K562 (cell line): ENCODE data around the gene TTC21A. TPM values are rescaled to one million over a fixed set of nuclear protein-coding genes. Genes with fewer than 3 reads are reported as not detected.

ENCODE experiments used
- ATAC-seq: fragments of 200-7000 bp; cut with Tn5 transposase; 3 replicates; pipeline ENCODE4 v1.9.1; 2020; ENCODE audit warnings: moderate library complexity
- BruUV-seq: library from RNA; stranded (reverse); fragments of 400-500 nt; replicated peaks from 2 replicates; lab custom pipeline; 2021; lab: Mats Ljungman, UMichigan
- CTCF ChIA-PET: fragments of 300-600 bp; formaldehyde crosslinking; extraction: SDS; loops from one replicate; lab custom pipeline; 2021; ENCODE audit warnings: low intra/inter-chr PET ratio; lab: Yijun Ruan, JAX
- POLR2A ChIA-PET: fragments of 300-600, 350-650 bp; sonication (Branson Sonifier 250); formaldehyde crosslinking; extraction: SDS; loops from one replicate; lab custom pipeline; 2021; ENCODE audit warnings: antibody characterized with exemption, inconsistent platforms; lab: Yijun Ruan, JAX
- DNase-seq, 4 experiments: peaks; one replicate each; pipeline versions ENCODE4 v3.0.0 to v3.0.0-alpha.2; 2011 to 2018; ENCODE audit warnings: low spot score in 3 of 4, mixed read lengths in 3 of 4; ENCODE audit errors: extremely low read depth in 1 of 4
- FAIRE-seq: peaks from 2 replicates; lab custom pipeline; 2011; peaks lifted over from hg19 to GRCh38; lab: Jason Lieb, UNC
- H2AFZ ChIP-seq: 2 replicates; pipeline ENCODE4 v1.6.0; 2011; ENCODE audit warnings: low read depth, low read length, control low read depth, inconsistent platforms
- H3K27ac ChIP-seq: fragments of 200-600 bp; 3 replicates; pipeline ENCODE4 v1.8.0; 2011; ENCODE audit warnings: low read depth, mild to moderate bottlenecking, control low read depth, inconsistent platforms, low read length, moderate library complexity, mixed read lengths; ENCODE audit errors: extremely low read depth
- H3K27me3 ChIP-seq, 2 experiments: fragments of 300-600 bp in 1 of 2; 2 replicates in 1 of 2; 3 replicates in 1 of 2; pipeline versions ENCODE4 v1.6.0 to v1.8.0; 2011; ENCODE audit warnings: inconsistent platforms in 2 of 2, low read length in 2 of 2, mild to moderate bottlenecking in 1 of 2, mixed read lengths in 1 of 2, moderate library complexity in 1 of 2; ENCODE audit not compliant: control insufficient read depth in 2 of 2, insufficient read depth in 2 of 2
- H3K36me3 ChIP-seq: fragments of 300-600 bp; 3 replicates; pipeline ENCODE4 v1.8.0; 2011; ENCODE audit warnings: mild to moderate bottlenecking, low read length, inconsistent platforms; ENCODE audit not compliant: control insufficient read depth, insufficient read depth
- H3K4me1 ChIP-seq, 2 experiments: fragments of 200-600 bp in 1 of 2; replicated peaks in 1 of 2; 2 replicates in 1 of 2; 3 replicates in 1 of 2; pipeline versions ENCODE4 v1.5.1 to v1.8.0; 2011; ENCODE audit warnings: inconsistent platforms in 2 of 2, low read length in 2 of 2, mild to moderate bottlenecking in 1 of 2, mixed read lengths in 1 of 2, moderate library complexity in 1 of 2; ENCODE audit not compliant: control insufficient read depth in 2 of 2, insufficient read depth in 2 of 2
- H3K4me2 ChIP-seq: 2 replicates; pipeline ENCODE4 v1.6.1; 2011; ENCODE audit warnings: low read length, control low read depth, inconsistent platforms, mixed read lengths; ENCODE audit not compliant: insufficient read depth
- H3K4me3 ChIP-seq: fragments of 200-600 bp; sonication (generic), shearing (Covaris generic); 2 replicates; pipeline ENCODE4 v1.5.1; 2016; ENCODE audit warnings: control low read depth, inconsistent platforms
- H3K79me2 ChIP-seq: fragments of 200-600 bp; 3 replicates; pipeline ENCODE4 v1.8.0; 2011; ENCODE audit warnings: low read length, inconsistent platforms; ENCODE audit not compliant: control insufficient read depth, insufficient read depth
- H3K9ac ChIP-seq, 2 experiments: 2 replicates each; pipeline versions ENCODE4 v1.6.0 to v1.6.1; 2011; ENCODE audit warnings: low read depth in 2 of 2, low read length in 2 of 2, control low read depth in 1 of 2, inconsistent platforms in 1 of 2, mild to moderate bottlenecking in 1 of 2, mixed read lengths in 1 of 2; ENCODE audit not compliant: insufficient read depth in 1 of 2
- H3K9me1 ChIP-seq: one replicate; pipeline ENCODE4 v1.6.0; 2011; ENCODE audit warnings: inconsistent platforms, mild to moderate bottlenecking, low read length, moderate library complexity; ENCODE audit not compliant: control insufficient read depth, insufficient read depth
- H3K9me3 ChIP-seq: replicated peaks from 2 replicates; pipeline ENCODE4 v1.5.1; 2011; ENCODE audit warnings: low read depth, low read length, inconsistent platforms; ENCODE audit not compliant: control insufficient read depth, insufficient read depth
- H4K20me1 ChIP-seq: replicated peaks from 2 replicates; pipeline ENCODE4 v1.6.1; 2011; ENCODE audit warnings: low read length, inconsistent platforms, mixed read lengths; ENCODE audit not compliant: control insufficient read depth, insufficient read depth
- AFF1 ChIP-seq, 2 experiments: fragments of 450-650 bp; IDR thresholded peaks; 2 replicates each; pipeline ENCODE4 v1.6.1; 2018; ENCODE audit warnings: mild to moderate bottlenecking in 2 of 2, low read depth in 1 of 2; ENCODE audit not compliant: partially characterized antibody in 2 of 2
- ATF1 ChIP-seq, 2 experiments: fragments of 450-650 bp in 1 of 2; IDR thresholded peaks; 2 replicates each; pipeline ENCODE4 v1.6.1; 2016; ENCODE audit warnings: missing compliant biosample characterization in 1 of 2, missing genetic modification characterization in 1 of 2
- BCOR ChIP-seq: fragments of 450-650 bp; IDR thresholded peaks from 2 replicates; pipeline ENCODE4 v1.6.1; 2016
- FOXK1 ChIP-seq: sonication (generic); formaldehyde crosslinking; IDR thresholded peaks from 2 replicates; pipeline ENCODE4 v1.8.0; 2022; ENCODE audit warnings: missing genetic modification reagents, mild to moderate bottlenecking, borderline replicate concordance
- GATAD2B ChIP-seq: fragments of 450-650 bp; IDR thresholded peaks from 2 replicates; pipeline ENCODE4 v1.6.1; 2017; ENCODE audit warnings: mild to moderate bottlenecking, borderline replicate concordance
- HDAC3 ChIP-seq: fragments of 450-650 bp; IDR thresholded peaks from 2 replicates; pipeline ENCODE4 v1.6.1; 2018; ENCODE audit warnings: borderline replicate concordance, mild to moderate bottlenecking, moderate library complexity; ENCODE audit not compliant: partially characterized antibody
- KDM2B ChIP-seq: fragments of 250-450 bp; sonication (Bioruptor Pico); IDR thresholded peaks from 2 replicates; pipeline ENCODE4 v1.8.0; 2021; ENCODE audit warnings: mild to moderate bottlenecking, moderate library complexity
- MLLT1 ChIP-seq, 2 experiments: fragments of 450-650 bp; IDR thresholded peaks; 2 replicates each; pipeline ENCODE4 v1.6.1; 2016
- NBN ChIP-seq: fragments of 450-650 bp; IDR thresholded peaks from 2 replicates; pipeline ENCODE4 v1.6.1; 2016; ENCODE audit warnings: low read depth, mild to moderate bottlenecking
- NR3C1 ChIP-seq: sonication (generic); formaldehyde crosslinking; IDR thresholded peaks from 2 replicates; pipeline ENCODE4 v1.8.1; 2022; ENCODE audit warnings: missing genetic modification reagents
- SMAD1 ChIP-seq: fragments of 150-350 bp; IDR thresholded peaks from 2 replicates; pipeline ENCODE4 v1.6.1; 2014; ENCODE audit warnings: low read length, low read depth; ENCODE audit not compliant: partially characterized antibody
- TSC22D4 ChIP-seq: fragments of 450-650 bp; IDR thresholded peaks from 2 replicates; pipeline ENCODE4 v1.6.1; 2016; ENCODE audit warnings: missing genetic modification characterization, missing biosample characterization, control low read depth
- ZBED1 ChIP-seq: IDR thresholded peaks from 2 replicates; pipeline ENCODE4 v1.6.1; 2014
- ZFP36 ChIP-seq: fragments of 150-350 bp; IDR thresholded peaks from 2 replicates; pipeline ENCODE4 v1.6.1; 2018; ENCODE audit warnings: low read length, low read depth; ENCODE audit not compliant: partially characterized antibody
- ZNF143 ChIP-seq: sonication (generic); formaldehyde crosslinking; IDR thresholded peaks from 2 replicates; pipeline ENCODE4 v1.9.0; 2022; ENCODE audit warnings: mild to moderate bottlenecking, missing genetic modification reagents
- ZNF347 ChIP-seq: fragments of 450-650 bp; formaldehyde crosslinking; IDR thresholded peaks from 2 replicates; pipeline ENCODE4 v1.4.0; 2020; ENCODE audit warnings: low read depth, mild to moderate bottlenecking, moderate library complexity
- ZNF561 ChIP-seq: fragments of 450-650 bp; formaldehyde crosslinking; conservative IDR thresholded peaks from 2 replicates; pipeline ENCODE4 v1.4.0; 2020; ENCODE audit warnings: mild to moderate bottlenecking, moderate library complexity
- ZNF76 ChIP-seq: fragments of 250-450 bp; sonication (Bioruptor Pico); IDR thresholded peaks from 2 replicates; pipeline ENCODE4 v1.4.0; 2020; ENCODE audit warnings: mild to moderate bottlenecking, moderate library complexity, borderline replicate concordance
- WGBS: fragments of 100-300 bp; shearing (Covaris generic); methylation state at CpG from one replicate; pipeline ENCODE4 v1.1.6; 2016; ENCODE audit warnings: low coverage, mixed read lengths; ENCODE audit not compliant: insufficient coverage; ENCODE audit errors: missing lambda C conversion rate; 5-methylcytosine and 5-hydroxymethylcytosine counted together
- in situ Hi-C: fragments of 300-500 bp; cut with MboI; formaldehyde crosslinking; loops from 4 replicates; pipeline ENCODE4 v1.15.0; 2018; ENCODE audit warnings: inconsistent platforms, mixed read lengths
- intact Hi-C: fragments of 100-400 bp; cut with micrococcal nuclease; formaldehyde crosslinking; loops from 2 replicates; pipeline ENCODE4 v1.14.2; 2022
- polyA plus RNA-seq, 8 experiments: library from polyadenylated mRNA; depleted of rRNA in 4 of 8; stranded (reverse) in 5 of 8; unstranded in 3 of 8; fragments of >200 nt; fragmentation: Nextera tagmentation in 2 of 8; fragmentation: Illumina TruSeq in 1 of 8; extraction: Ambion mirVana in 2 of 8; extraction: Trizol in 1 of 8; gene quantifications; 2 replicates each; pipeline versions ENCODE4 v1.2.1 to v1.2.3, GENCODE V29; 2011 to 2014; ENCODE audit warnings: inconsistent platforms in 1 of 8, missing spikeins in 1 of 8
- total RNA-seq, 7 experiments: library from RNA; depleted of rRNA in 6 of 7; stranded (reverse); fragments of >200 nt in 6 of 7; fragmentation: Illumina TruSeq in 2 of 7; extraction: Trizol in 2 of 7; gene quantifications; 2 replicates each; pipeline versions ENCODE4 v1.2.1 to v1.2.3, GENCODE V29; 2011 to 2021; ENCODE audit warnings: low replicate concordance in 1 of 7

Gene TTC21A
- total and polyA plus RNA-seq, 9 of the 15 experiments (the other 6 are each of a cell fraction or from before 2014, with no cell fraction given): 0.22 to 1.4 (median 0.70) TPM

GRCh38 chr3:39180546-39181346, 73.3 kb downstream of the TTC21A start:
- no peaks in the 10 kb centered on the region for H3K9me1 ChIP-seq
- BruUV-seq: no TSS peak
- POLR2A ChIA-PET: interaction anchor here (1.4 kb wide), 1 partner anchor 75 kb away, joined by 3 read pairs; no protein-coding TSS in a partner anchor
- H3K79me2 ChIP-seq: peaks cover 3% of the 10 kb centered on the region; the same call in 2 of the 3 replicates
- H3K27me3 ChIP-seq: no peaks in the 10 kb centered on the region
- FAIRE-seq: peak; percentile 75
- peak overlapping the region; percentile 26 to 92 for H3K9ac ChIP-seq
- H3K4me2 ChIP-seq: peak overlapping the region; percentile 78
- H3K27ac ChIP-seq: no peak overlapping the region; the same call in 2 of the 3 replicates
- intact Hi-C loops: no loop called here
- DNase-seq: peak; percentile 96 to 99 (median 97)
- peak overlapping the region; percentile 39 for H3K4me3 ChIP-seq
- peaks cover 47 to 51% of the 10 kb centered on the region in 2 experiments for H3K4me1 ChIP-seq
- no peaks in the 10 kb centered on the region for H3K9me3 ChIP-seq
- H4K20me1 ChIP-seq: no peaks in the 10 kb centered on the region
- CTCF ChIA-PET: no interaction called here
- H3K36me3 ChIP-seq: no peaks in the 10 kb centered on the region
- in situ Hi-C loops: no loop called here
- ATAC-seq: peak; percentile 93
- 2% methylated on average over 41 of the region's 64 CpGs for WGBS
- H2AFZ ChIP-seq: peak overlapping the region; percentile 84
- TF ChIP-seq HDAC3 (no peak), TSC22D4 (tag) (no peak), SMAD1 (no peak), NR3C1 (no peak), ZNF76 (no peak), KDM2B (CRISPR knock-in tag) (no peak), GATAD2B (no peak; the same call in 1 of the 2 replicates), MLLT1 (IDR thresholded peaks at IDR 0.05) (no peak), FOXK1 (CRISPR knock-in tag) (no peak), ZBED1 (no peak), ZNF347 (CRISPR knock-in tag) (no peak), BCOR (peak; percentile 86), ZNF561 (CRISPR knock-in tag) (no peak), ZFP36 (peak; percentile 98), AFF1 (IDR thresholded peaks at IDR 0.05; ENCODE audit: low read depth in 1 of 2, partially characterized antibody in 2 of 2) (no peak), ATF1 (CRISPR knock-in tag; IDR thresholded peaks at IDR 0.05) (no peak), ATF1 (tag; IDR thresholded peaks at IDR 0.05) (peak; percentile 38; the same call in 1 of the 2 replicates), ZNF143 (CRISPR knock-in tag) (no peak), NBN (no peak)
